ENCODE results near the gene PTPRJ.

GRCh38 chr11:48004456-48004855 lies 24.1 kb downstream of the PTPRJ start:
- TF ChIP-seq CTCF (IDR thresholded peaks at IDR 0.05; ENCODE audit: insufficient read depth, low read depth, low read length) (no peak), EZH2 (IDR thresholded peaks at IDR 0.05; ENCODE audit: insufficient read depth, low read length) (no peak)

All from astrocyte (in vitro differentiated cells and primary cell).